Measurements from ENCODE around the gene NOP53. TPM values are rescaled to one million over a fixed set of nuclear protein-coding genes. Genes with fewer than 3 reads are reported as not detected.

NOP53 gene
- total and polyA plus RNA-seq, 2 of the 4 experiments (the other 2 are of a cell fraction), result 59.5 to 83.2 TPM

GRCh38 chr19:47713046-47714021 lies 32.0 kb upstream of the NOP53 start, which contains the start of gene EHD2 (continued):
- TF ChIP-seq ELK1 (IDR thresholded peaks at IDR 0.05; ENCODE audit: borderline replicate concordance, low read depth, low read length), result no peak
- TF ChIP-seq MAZ (IDR thresholded peaks at IDR 0.05; ENCODE audit: borderline replicate concordance, low read depth, low read length), result peak; percentile 99
- TF ChIP-seq MAFK (IDR thresholded peaks at IDR 0.05; ENCODE audit: low read depth, low read length), result no peak
- TF ChIP-seq SMC3 (IDR thresholded peaks at IDR 0.05; ENCODE audit: low read depth, low read length), result peak; percentile 96

Measured in IMR-90 (cell line).